SIG-M5 treated with dmso at 0.1 percent for 504 hours (cell line): ENCODE results near the gene PDIA6.
A peak's percentile ranks its signal among the peaks of the same experiment; 100 is the strongest.

ENCODE experiments used
- DNase-seq: peaks from one replicate; lab custom pipeline; 2025; ENCODE audit not compliant: unreplicated experiment; lab: John Stamatoyannopoulos, UW

PDIA6 gene

GRCh38 chr2:10765461-10765860, 47.1 kb downstream of the PDIA6 start:
- DNase-seq: no peak

DNA sequence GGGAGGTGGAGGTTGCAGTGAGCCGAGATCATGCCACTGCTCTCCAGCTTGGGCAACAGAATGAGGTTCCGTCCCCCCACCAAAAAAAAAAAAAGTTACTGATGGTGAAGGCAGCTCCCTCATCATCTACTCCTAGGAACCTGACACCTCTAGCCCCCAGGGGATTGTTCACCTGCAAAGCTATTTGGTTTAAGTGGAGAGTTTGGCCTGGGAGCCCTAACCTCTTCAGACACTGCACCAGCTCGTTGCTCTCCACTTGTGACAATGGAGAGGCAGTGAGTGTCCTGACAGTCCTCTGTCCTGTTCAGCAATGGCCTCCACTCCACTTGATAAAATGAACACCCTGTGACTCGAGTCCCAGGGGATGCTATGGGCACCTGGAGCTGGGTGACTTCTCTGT, 47.7 kb downstream of the PDIA6 start:
- no peak for DNase-seq

DNA sequence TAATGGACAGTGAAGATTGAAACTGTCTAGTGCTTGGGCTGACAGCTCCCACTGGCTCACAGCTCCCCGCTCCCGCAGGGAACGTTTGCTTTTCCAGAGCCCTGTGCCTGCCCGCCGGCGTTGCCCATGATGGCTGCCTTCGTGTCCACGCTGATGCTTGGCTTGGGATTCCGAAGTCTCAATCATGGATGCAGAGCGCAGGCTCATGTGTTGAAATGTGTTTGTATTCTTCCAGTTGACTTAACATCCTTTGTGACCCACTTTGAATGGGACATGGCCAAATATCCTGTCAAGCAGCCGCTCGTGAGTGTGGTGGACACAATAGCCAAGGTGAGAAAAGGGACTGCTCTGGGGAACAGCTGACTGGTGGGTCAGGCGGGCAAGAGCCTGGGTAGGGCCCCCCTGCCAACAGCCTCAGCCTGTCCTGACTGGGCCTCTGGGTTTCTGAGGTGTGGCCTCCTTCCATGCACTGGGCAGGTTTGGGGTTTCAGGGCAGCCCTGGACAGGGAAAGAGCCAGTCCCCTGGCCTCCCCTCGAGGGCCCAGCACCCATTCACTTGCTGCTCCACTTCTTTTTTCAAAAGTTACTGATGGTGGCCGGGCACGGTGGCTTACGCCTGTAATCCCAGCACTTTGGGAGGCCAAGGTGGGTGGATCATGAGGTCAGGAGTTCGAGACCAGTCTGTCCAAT, 48.3 kb downstream of the PDIA6 start:
- no peak for DNase-seq

GRCh38 chr2:10763461-10763800, 49.2 kb downstream of the PDIA6 start:
- DNase-seq: no peak

- DNase-seq: peak; percentile 30
These were observed 49.7 kb downstream of the PDIA6 start for GRCh38 chr2:10762651-10763460.

DNA sequence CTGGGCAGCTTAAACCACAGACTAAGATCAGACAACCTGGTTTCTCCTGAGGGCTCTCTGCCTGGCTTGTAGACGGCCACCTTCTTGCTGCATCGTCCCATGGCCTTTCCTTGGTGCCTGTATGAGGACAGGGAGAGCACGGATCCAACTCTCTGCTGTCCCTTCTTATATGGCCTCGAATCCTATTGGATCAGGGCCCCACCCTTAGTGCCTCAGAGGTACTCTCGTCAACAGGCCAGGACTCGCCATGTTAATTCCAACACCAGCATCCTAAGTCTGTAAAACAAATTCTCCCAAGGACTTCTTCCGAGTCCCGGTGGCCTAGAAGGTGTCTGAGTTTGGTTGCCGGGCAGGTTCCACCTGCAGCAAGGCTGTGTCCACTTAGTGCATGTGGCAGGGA, 51.0 kb downstream of the PDIA6 start:
- DNase-seq: no peak

- DNase-seq: no peak
These were observed 51.6 kb downstream of the PDIA6 start for GRCh38 chr2:10760794-10761504.

- no peak for DNase-seq
These were observed 53.4 kb downstream of the PDIA6 start for GRCh38 chr2:10759151-10759714.

- no peak for DNase-seq
These were observed 54.7 kb downstream of the PDIA6 start for GRCh38 chr2:10757814-10758286.

GRCh38 chr2:10755621-10756020, 57.0 kb downstream of the PDIA6 start:
- DNase-seq: no peak

DNA sequence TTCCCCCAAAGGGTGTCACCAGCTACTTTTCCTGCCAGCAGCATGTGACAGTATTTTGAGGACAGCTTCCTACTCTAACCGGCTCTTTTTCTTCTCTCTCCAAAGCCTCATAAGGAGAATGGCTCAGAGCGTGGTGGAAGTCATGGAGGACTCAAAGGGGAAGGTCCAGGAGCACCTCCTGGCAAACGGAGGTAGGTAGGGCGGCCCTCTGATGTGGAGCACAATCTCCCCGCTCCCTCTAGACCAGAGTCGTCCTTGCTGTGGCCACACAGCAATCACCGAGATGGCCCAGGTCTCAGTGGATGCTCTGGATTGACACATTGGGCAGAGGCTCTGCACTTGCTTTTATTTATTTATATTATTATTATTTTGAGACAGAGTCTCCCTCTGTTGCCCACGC, 58.7 kb downstream of the PDIA6 start:
- no peak for DNase-seq

DNA sequence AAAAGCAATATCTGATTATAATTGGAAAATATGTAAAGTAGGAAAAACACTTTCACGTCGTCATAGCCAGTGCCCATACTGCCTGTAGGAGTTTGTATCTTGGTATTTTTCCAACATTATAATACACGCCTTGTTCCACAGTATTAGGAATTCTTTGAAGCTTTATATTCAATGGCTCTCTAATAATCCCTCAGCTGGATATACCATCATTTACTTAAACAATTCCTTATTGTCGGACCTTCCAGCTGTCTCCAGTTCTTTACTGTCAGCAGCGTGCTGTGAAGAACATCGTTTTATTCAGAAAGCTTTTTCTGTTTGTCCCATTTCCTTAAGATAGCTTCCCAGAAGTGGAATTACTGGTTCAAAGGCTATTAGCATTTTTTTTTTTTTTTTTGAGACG, 59.4 kb downstream of the PDIA6 start:
- DNase-seq: no peak

- peak; percentile 38 for DNase-seq
These were observed 60.3 kb downstream of the PDIA6 start for GRCh38 chr2:10752236-10752635.

GRCh38 chr2:10750610-10751009, 62.0 kb downstream of the PDIA6 start:
- DNase-seq: peak; percentile 82

DNA sequence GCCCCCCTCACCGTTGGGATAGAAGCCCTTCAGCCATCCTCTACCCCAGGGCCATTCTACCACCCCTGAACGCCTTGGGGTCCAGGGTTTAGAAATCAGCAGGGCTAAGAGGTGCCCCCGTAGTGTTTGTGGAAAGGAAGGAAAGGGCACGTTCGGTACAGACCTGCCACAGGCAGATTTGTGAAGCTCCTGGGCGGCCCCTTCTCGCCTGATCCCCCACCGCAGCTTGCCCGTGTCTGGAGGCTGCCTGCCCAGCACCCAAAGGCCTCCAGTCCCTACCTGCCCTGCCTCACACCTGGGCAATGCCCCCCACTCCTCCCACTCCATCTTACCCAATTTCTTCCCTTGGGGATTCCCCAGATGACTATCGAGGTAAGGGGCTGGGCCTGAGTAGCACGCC, 69.9 kb downstream of the PDIA6 start:
- no peak for DNase-seq

DNA sequence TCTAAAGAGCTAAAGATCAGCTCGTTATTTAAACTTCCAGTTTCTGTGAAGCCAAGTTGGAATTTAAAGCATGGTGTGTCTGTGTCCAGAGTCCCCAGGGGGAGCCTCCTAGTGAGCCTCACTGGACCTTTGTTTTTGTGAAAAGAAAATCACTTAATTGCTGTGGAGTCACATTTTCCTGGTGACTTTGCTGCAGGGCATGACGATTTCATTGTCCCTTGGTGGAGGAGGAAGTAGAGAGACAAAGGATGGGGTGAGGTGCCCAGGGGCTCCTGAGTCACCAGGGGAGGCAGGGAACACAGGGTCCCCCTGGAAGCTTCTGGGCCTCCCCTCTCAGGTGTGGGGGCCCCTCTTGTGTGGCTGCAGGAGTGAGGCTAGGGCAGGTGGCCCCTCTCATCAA, 71.4 kb downstream of the PDIA6 start:
- no peak for DNase-seq

DNA sequence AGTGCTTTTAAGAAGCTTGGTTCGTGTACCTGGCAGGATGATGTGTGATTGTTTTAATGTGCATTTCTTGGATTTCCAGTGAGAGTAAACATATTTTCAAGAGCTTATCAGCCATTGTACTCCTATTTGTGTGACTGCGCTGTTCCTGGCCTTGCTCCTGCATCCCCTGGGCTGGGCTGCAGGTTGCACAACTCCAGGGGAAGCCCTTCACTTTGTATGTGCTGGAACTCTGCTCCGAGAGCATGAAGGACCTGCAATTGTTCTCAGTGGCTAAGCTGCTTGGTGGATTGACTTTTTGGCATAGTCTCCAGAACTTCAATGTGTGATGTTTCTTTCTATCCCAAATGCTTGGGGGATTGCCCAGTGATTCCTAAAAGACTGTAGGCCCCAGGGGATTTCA, 72.4 kb downstream of the PDIA6 start:
- DNase-seq: no peak

- no peak for DNase-seq
These were observed 74.4 kb downstream of the PDIA6 start for GRCh38 chr2:10738192-10738591.

GRCh38 chr2:10733980-10734379, 78.6 kb downstream of the PDIA6 start:
- DNase-seq: no peak

GRCh38 chr2:10733566-10733925, 79.0 kb downstream of the PDIA6 start:
- DNase-seq: no peak
